BLaER1 treated with 17β-estradiol and CSF1 and Interleukin-3, amounts not matched to agents 10 nM and 100 nM (cell line): ENCODE data around the gene LBX1.

Experiments
- H3K27ac ChIP-seq, 11 experiments: shearing (Covaris generic); formaldehyde crosslinking; 2 replicates each; pipeline ENCODE4 v1.8.1; 2022
- H3K27me3 ChIP-seq, 11 experiments: shearing (Covaris generic); formaldehyde crosslinking; 2 replicates each; pipeline ENCODE4 v1.8.1; 2022
- H3K36me3 ChIP-seq, 11 experiments: shearing (Covaris generic); formaldehyde crosslinking; 2 replicates each; pipeline ENCODE4 v1.8.1; 2022
- H3K4me1 ChIP-seq, 10 experiments: shearing (Covaris generic); formaldehyde crosslinking; 2 replicates each; pipeline ENCODE4 v1.8.1; 2022
- H3K4me2 ChIP-seq, 11 experiments: shearing (Covaris generic); formaldehyde crosslinking; 2 replicates each; pipeline ENCODE4 v1.8.1; 2022
- H3K4me3 ChIP-seq, 10 experiments: shearing (Covaris generic); formaldehyde crosslinking; 2 replicates each; pipeline ENCODE4 v1.8.1; 2022
- H3K9ac ChIP-seq, 11 experiments: shearing (Covaris generic); formaldehyde crosslinking; 2 replicates each; pipeline ENCODE4 v1.8.1; 2022
- H3K9me3 ChIP-seq, 11 experiments: shearing (Covaris generic); formaldehyde crosslinking; replicated peaks in 1 of 11; 2 replicates each; pipeline ENCODE4 v1.8.1; 2022
- H4K20me1 ChIP-seq, 11 experiments: shearing (Covaris generic); formaldehyde crosslinking; 2 replicates each; pipeline ENCODE4 v1.8.1; 2022
- Cebpa-rat ChIP-seq, 11 experiments: shearing (Covaris generic); IDR thresholded peaks; 2 replicates each; pipeline ENCODE4 v1.8.1; 2022

The LBX1 gene

GRCh38 chr10:101249171-101249581 is 19.9 kb upstream of the LBX1 start:
- Histone ChIP-seq H3K27me3 (peaks cover 0 to 16% (median 4%) of the 10 kb centered on the region in 11 experiments; a peak in 5 of 22 replicates), H3K36me3 (no peaks in the 10 kb centered on the region), H3K4me3 (no peak overlapping the region), H3K4me1 (peaks cover 0 to 12% (median 4%) of the 10 kb centered on the region in 10 experiments; a peak in 9 of 20 replicates), H3K27ac (no peak overlapping the region), H4K20me1 (no peaks in the 10 kb centered on the region; a peak in 1 of 22 replicates), H3K9me3 (no peaks in the 10 kb centered on the region), H3K9ac (no peak overlapping the region), H3K4me2 (no peak overlapping the region)
- no peak for TF ChIP-seq Cebpa-rat (IDR thresholded peaks at IDR 0.05)

- H3K9ac ChIP-seq: no peak overlapping the region
- TF ChIP-seq Cebpa-rat (IDR thresholded peaks at IDR 0.05): no peak
- no peak overlapping the region for H3K4me3 ChIP-seq
- H3K36me3 ChIP-seq: no peaks in the 10 kb centered on the region
- peaks cover 0 to 13% (median 5%) of the 10 kb centered on the region in 10 experiments; a peak in 9 of 20 replicates for H3K4me1 ChIP-seq
- no peak overlapping the region for H3K4me2 ChIP-seq
- H3K27me3 ChIP-seq: peaks cover 2 to 40% (median 15%) of the 10 kb centered on the region in 11 experiments; a peak in 14 of 22 replicates
- H4K20me1 ChIP-seq: no peaks in the 10 kb centered on the region; a peak in 1 of 22 replicates
- no peaks in the 10 kb centered on the region for H3K9me3 ChIP-seq
- H3K27ac ChIP-seq: no peak overlapping the region
Observed at GRCh38 chr10:101246639-101247038, 17.4 kb upstream of the LBX1 start.

DNA sequence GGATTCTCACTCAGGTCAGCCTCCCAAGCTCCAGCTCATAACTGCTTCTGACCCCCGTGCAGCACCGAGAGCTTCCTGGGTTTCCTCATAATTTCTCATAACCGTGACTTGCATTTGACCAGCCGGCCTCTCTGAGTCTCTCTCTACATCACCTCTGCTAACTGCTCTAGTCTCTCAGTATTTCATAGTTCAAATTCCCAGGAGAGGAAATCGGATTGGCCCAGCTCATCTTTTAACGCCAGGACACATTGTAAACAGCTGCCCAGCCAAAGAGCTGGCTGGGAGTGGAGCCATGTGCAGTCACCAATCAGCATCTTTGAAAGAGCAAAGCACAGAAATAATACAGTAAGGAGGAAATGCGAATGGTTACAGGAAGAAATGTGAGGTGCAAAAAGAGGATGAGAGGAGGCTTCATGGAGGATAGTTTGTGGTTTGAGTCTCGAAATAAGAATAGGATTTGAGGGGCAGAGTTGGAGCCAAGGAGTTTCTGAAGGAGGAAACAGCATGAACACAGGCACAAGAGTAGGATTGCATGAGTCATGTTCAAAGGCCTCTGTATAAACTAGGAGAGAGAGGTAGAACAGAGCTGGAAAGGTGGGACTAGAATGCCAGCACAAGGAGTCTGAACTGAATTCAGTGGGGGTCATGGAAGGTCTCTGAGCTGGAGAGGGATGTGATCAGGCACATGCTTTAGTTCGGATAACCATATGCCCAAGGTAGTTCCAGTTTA is 15.2 kb upstream of the LBX1 start:
- Histone ChIP-seq H3K9me3 (no peaks in the 10 kb centered on the region), H3K4me2 (peak overlapping the region in 5 of 11 experiments; percentile 24 to 40 (median 30); a peak in 10 of 22 replicates), H3K4me3 (no peak overlapping the region), H3K36me3 (no peaks in the 10 kb centered on the region), H3K4me1 (peaks cover 0 to 13% (median 5%) of the 10 kb centered on the region in 10 experiments; a peak in 9 of 20 replicates), H4K20me1 (peaks cover 0 to 4% (median 0%) of the 10 kb centered on the region in 11 experiments; a peak in 3 of 22 replicates), H3K27ac (no peak overlapping the region), H3K27me3 (peaks cover 22 to 62% (median 34%) of the 10 kb centered on the region in 11 experiments), H3K9ac (no peak overlapping the region)
- no peak for TF ChIP-seq Cebpa-rat (IDR thresholded peaks at IDR 0.05)

GRCh38 chr10:101241840-101242707 is 12.8 kb upstream of the LBX1 start:
- Histone ChIP-seq H3K9ac (no peak overlapping the region), H3K27ac (no peak overlapping the region), H3K4me2 (no peak overlapping the region), H3K9me3 (no peaks in the 10 kb centered on the region), H3K4me1 (peaks cover 0 to 13% (median 5%) of the 10 kb centered on the region in 10 experiments; a peak in 9 of 20 replicates), H3K36me3 (no peaks in the 10 kb centered on the region), H3K27me3 (peaks cover 46 to 82% (median 58%) of the 10 kb centered on the region in 11 experiments), H3K4me3 (no peak overlapping the region), H4K20me1 (peaks cover 0 to 26% (median 17%) of the 10 kb centered on the region in 11 experiments; a peak in 16 of 22 replicates)
- TF ChIP-seq Cebpa-rat (IDR thresholded peaks at IDR 0.05): no peak

GRCh38 chr10:101238732-101239105 is 9.5 kb upstream of the LBX1 start:
- H3K27ac ChIP-seq: no peak overlapping the region
- no peak overlapping the region for H3K4me3 ChIP-seq
- H3K9me3 ChIP-seq: no peaks in the 10 kb centered on the region
- H4K20me1 ChIP-seq: peaks cover 0 to 52% (median 42%) of the 10 kb centered on the region in 11 experiments; a peak in 16 of 22 replicates
- no peak for TF ChIP-seq Cebpa-rat (IDR thresholded peaks at IDR 0.05)
- no peaks in the 10 kb centered on the region for H3K4me1 ChIP-seq
- no peak overlapping the region for H3K9ac ChIP-seq
- no peak overlapping the region for H3K4me2 ChIP-seq
- H3K36me3 ChIP-seq: no peaks in the 10 kb centered on the region
- peaks cover 80 to 100% (median 91%) of the 10 kb centered on the region in 11 experiments for H3K27me3 ChIP-seq

DNA sequence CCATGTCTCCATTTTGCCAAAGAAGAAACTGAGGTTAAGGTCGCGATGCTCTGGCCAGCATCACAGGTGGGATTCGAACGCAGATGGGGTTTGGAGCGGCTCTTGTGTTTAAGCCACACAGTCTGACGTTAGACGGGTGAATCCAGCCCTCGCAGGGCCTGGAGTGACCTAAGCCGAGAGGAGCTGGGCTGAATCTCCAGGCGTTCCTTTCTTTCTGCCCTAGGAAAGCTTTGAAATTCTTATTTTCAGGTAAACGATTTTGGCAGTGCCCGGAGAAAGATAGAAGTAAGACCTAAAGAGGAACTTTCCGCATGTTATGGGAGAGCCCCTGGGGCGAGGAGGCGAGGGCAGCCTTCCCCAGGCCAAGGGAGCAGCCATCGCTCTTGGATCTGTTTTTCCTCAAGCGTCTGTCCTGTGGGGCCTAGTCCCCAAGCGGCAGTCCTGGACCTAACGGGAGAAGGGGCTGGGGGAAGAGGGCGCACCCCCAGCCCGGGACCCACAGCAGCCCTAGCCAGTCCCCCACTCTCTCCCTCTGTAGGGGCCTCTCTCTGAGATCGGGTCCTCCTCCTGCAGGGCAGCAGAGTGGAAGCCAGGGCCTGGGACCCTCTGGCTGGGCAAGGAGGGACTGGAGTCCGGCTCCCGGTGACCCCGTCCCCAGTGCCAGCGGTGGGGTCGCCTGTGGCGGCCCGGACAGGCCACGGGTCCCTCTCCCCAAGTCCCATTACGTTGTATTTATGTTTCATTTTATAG is 8.9 kb upstream of the LBX1 start:
- Histone ChIP-seq H3K27ac (no peak overlapping the region), H3K9ac (no peak overlapping the region), H3K4me3 (no peak overlapping the region), H3K9me3 (no peaks in the 10 kb centered on the region), H3K36me3 (no peaks in the 10 kb centered on the region), H4K20me1 (peaks cover 0 to 57% (median 46%) of the 10 kb centered on the region in 11 experiments; a peak in 16 of 22 replicates), H3K4me1 (no peaks in the 10 kb centered on the region), H3K4me2 (no peak overlapping the region), H3K27me3 (peaks cover 81 to 100% (median 93%) of the 10 kb centered on the region in 11 experiments)
- no peak for TF ChIP-seq Cebpa-rat (IDR thresholded peaks at IDR 0.05)

- Histone ChIP-seq H3K36me3 (no peaks in the 10 kb centered on the region), H3K4me1 (no peaks in the 10 kb centered on the region), H3K9me3 (no peaks in the 10 kb centered on the region), H3K27ac (no peak overlapping the region), H3K27me3 (peaks cover 88 to 100% (median 98%) of the 10 kb centered on the region in 11 experiments), H3K9ac (no peak overlapping the region), H4K20me1 (peaks cover 0 to 65% (median 51%) of the 10 kb centered on the region in 11 experiments; a peak in 16 of 22 replicates), H3K4me3 (no peak overlapping the region), H3K4me2 (no peak overlapping the region)
- TF ChIP-seq Cebpa-rat (IDR thresholded peaks at IDR 0.05): no peak
Observed at GRCh38 chr10:101237081-101237981, 8.1 kb upstream of the LBX1 start.
